Endometrial microvascular endothelial cells (primary cell): ENCODE data around the gene PTPRR. TPM values are rescaled to one million over a fixed set of nuclear protein-coding genes. Genes with fewer than 3 reads are reported as not detected.
"Not testable (repeated sequence)": the region's sequence is repeated elsewhere in the genome, so short reads cannot be mapped to it uniquely, and the experiment has no call there.

ENCODE experiments used
- in situ Hi-C: cut with HindIII; loops from 2 replicates; pipeline ENCODE4 v1.10.0; 2017; ENCODE audit warnings: low sequenced_read_pairs, low pct_unique_long_range_greater_than_20kb; ENCODE audit errors: inconsistent ontology term
- total RNA-seq: library from RNA; depleted of rRNA; stranded (reverse); fragments of >200 nt; gene quantifications from one replicate; pipeline ENCODE4 v1.2.3, GENCODE V29; 2015; ENCODE audit errors: inconsistent ontology term

PTPRR gene
- total RNA-seq, 1 donor from 2014 or later: 0.74 TPM

GRCh38 chr12:70813559-70813958 lies 107.0 kb downstream of the PTPRR start:
- in situ Hi-C loops: no loop called here

GRCh38 chr12:70812136-70812535 lies 108.4 kb downstream of the PTPRR start:
- in situ Hi-C loops: no loop called here

GRCh38 chr12:70809887-70810286 lies 110.7 kb downstream of the PTPRR start:
- in situ Hi-C loops: no loop called here

- in situ Hi-C loops: not testable (repeated sequence)
These were observed 112.5 kb downstream of the PTPRR start for GRCh38 chr12:70807993-70808392.

GRCh38 chr12:70806827-70807226 lies 113.7 kb downstream of the PTPRR start:
- in situ Hi-C loops: no loop called here

- in situ Hi-C loops: no loop called here
These were observed 114.5 kb downstream of the PTPRR start for GRCh38 chr12:70806043-70806442.

GRCh38 chr12:70798016-70798783 lies 122.3 kb downstream of the PTPRR start:
- in situ Hi-C loops: no loop called here

GRCh38 chr12:70796989-70797388 lies 123.5 kb downstream of the PTPRR start:
- in situ Hi-C loops: no loop called here

- in situ Hi-C loops: no loop called here
These were observed 124.9 kb downstream of the PTPRR start for GRCh38 chr12:70795608-70796007.

GRCh38 chr12:70794131-70794530 lies 126.4 kb downstream of the PTPRR start:
- in situ Hi-C loops: no loop called here

- in situ Hi-C loops: no loop called here
These were observed 131.8 kb downstream of the PTPRR start for GRCh38 chr12:70788774-70789173.

- in situ Hi-C loops: no loop called here
These were observed 132.9 kb downstream of the PTPRR start for GRCh38 chr12:70787612-70788011.

- in situ Hi-C loops: no loop called here
These were observed 134.6 kb downstream of the PTPRR start for GRCh38 chr12:70785896-70786295.

- in situ Hi-C loops: no loop called here
These were observed 136.4 kb downstream of the PTPRR start for GRCh38 chr12:70784042-70784668.

GRCh38 chr12:70783455-70783854 lies 137.1 kb downstream of the PTPRR start:
- in situ Hi-C loops: no loop called here

GRCh38 chr12:70779250-70779649 lies 141.3 kb downstream of the PTPRR start:
- in situ Hi-C loops: no loop called here

GRCh38 chr12:70774055-70774454 lies 146.5 kb downstream of the PTPRR start:
- in situ Hi-C loops: no loop called here

GRCh38 chr12:70772836-70773235 lies 147.7 kb downstream of the PTPRR start:
- in situ Hi-C loops: no loop called here

- in situ Hi-C loops: no loop called here
These were observed 149.0 kb downstream of the PTPRR start for GRCh38 chr12:70771581-70771980.

- in situ Hi-C loops: no loop called here
These were observed 156.9 kb downstream of the PTPRR start for GRCh38 chr12:70763666-70764065.
